ENCODE data around the gene PCBP3.
"Not testable (repeated sequence)": the region's sequence is repeated elsewhere in the genome, so short reads cannot be mapped to it uniquely, and the experiment has no call there.

Gene PCBP3

DNA sequence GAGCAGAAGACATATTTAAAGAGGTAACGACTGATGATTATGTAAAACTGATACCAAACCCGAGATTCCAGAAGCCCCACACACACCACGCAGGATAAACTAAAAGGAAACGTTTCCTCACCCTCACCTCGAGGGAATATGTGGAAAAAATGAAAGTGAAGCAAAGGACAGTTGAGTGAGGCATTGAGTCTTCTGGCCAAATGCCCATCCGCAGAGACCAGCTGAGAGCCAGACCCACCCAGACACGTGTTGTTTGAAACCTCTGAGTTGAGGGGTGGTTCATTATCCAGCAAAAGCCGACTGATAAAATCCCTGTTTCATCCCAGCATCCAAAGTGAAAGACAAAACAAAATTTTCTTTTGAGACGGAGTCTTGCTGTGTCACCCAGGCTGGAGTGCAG is 29.6 kb upstream of the PCBP3 start:
- ATAC-seq = no peak

DNA sequence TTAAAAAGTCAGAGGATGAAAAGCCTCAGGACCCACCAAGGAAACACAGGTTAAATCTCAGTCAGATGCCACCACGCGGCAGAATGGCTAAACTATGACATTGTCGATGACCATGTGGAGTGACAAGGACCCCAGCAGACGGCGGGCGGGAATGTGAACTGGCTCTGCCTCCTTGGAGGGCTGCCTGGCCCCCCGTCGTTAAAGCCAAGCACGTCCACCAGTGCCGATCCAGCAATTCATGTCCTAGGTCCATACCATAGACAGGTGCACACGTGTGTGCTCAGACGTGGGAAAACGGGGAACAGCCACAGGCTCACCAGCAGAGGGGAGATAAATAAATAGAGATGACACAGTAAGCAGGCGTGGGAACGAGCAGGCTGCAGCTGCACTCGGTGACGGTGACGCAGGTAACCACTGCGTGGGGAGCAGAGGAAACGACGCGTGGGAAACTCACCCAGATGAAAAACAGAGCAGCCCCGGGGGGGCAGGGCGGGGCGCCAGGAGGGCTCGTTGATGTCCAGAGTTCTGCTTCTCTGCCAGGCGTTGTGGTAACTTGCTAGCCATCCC is 28.3 kb upstream of the PCBP3 start:
- peak; percentile 97 to 98 for ATAC-seq

DNA sequence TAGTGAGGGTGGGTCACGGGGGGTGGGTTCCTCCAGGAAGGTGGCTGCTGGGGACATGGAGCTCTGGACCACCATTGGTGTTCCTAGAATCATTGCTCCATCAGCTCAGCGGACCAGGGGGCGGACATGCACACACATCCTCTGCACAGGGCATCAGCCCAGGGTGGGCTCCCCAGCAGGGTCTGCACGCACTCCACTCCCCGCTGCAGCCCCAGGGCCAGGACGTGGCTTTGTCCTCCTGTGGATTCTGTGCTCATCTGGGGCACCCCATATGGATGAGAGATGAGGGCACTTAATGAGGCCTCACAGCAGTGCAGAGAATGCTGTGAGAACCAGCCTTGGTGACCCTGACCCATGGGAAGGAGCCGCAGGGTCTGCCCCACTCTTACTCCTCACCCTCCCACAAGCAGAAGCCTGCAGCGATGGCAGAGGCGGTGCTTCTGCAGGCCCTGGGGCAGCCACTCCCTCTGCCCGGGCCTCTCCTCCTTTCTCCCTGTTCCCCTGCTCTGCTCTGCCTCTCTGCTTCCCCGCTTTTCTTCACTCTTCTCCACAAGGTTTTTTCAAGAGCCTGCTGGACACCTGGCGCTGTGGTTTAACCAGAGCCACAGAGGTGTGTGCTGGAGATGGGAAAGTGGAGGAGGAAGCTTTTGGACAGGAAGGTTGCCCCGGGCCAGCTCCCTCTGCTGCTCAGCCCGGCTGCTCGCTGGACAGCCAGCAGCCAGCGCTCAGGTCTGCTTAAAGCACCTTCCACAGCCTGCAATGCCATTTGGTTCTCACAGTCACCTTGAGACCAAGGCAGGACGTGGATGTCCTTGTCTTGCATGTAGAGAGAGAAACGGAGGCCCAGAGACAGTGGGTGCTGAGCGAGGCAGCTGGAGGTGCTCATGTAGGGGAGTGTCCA is 26.3 kb upstream of the PCBP3 start:
- no peak for ATAC-seq

DNA sequence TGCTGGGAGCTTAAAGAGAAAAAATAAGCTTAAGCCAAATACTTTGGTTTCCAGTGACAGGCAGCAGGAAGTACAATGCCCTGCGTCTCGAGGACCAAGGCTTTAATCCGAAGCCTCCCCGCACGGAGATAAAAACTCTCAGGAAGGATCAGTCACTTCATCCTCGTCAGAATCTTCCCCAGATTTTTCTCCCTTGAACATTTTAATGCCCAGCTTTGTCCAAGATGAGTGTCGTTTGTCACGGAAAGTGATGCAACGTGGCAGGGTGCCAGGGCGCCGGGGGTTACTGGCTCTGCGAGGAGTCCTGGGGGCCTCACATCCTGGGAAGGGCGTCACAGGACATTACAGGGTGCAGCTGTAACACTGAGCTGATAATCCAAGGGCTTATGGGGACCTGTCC is 25.2 kb upstream of the PCBP3 start:
- ATAC-seq = no peak

DNA sequence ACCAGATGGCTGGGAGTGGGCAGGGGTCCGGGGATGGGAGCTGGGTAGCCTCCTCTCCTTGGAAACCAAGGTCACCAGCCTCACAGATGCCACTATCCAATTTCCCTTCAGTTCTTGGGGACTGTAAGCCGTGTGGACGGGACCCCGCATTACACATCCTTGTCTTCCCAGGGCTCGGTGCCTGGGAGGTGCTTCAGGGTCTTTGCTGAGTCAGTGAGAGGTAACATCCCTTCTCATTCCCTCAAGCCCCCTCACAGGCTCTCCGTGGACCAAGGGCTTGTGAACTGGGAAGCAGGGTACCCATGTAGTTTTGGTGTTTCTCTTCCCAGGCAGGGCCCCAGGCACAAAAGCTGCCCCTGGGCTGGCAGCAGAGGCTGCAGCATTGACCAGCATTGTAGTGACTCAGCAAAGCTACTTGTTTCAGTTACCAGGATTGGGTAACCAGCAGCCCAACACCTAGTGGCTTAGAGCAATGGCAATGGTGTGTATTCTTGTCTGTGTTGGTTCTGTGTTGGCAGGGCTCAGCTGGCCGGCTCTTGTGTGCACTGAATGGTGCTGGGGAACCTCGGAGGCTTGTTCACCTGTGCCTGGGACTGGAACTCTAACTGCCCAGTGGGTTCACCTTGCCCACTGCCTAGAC is 24.6 kb upstream of the PCBP3 start:
- ATAC-seq = no peak

DNA sequence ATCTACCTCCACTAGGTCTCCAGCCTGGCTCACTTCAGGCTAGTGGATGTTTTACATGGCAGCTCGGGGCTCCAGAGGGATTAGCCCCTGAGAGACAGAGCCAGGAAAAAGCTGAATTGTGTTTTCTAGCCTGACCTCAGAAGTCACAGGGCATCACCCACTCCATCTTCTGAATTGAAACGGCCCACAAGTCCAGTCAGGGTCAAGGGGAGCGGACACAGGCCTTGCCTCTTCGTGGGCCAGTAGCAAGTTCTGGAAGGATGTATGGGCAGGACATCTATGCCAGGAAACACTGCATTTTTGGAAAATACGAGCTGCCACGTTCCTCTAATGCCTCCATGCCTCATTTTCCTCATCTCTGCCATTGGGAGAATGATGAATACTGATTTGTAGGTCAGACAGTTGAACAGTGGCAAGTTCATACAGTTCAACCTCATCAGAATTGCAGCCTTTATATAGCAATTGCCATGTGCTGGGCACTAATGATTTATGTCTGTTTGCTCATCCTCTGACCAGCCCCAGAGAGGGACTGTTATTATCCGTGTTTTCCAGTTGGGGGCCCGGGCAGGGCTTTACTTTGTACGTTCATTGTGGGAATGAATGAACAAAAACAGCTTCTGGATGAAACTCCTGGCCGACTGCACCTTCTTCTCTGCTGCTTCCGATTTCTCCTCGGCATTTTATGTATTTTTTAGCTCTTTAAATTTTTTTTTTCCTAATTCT is 23.2 kb upstream of the PCBP3 start:
- ATAC-seq = no peak

DNA sequence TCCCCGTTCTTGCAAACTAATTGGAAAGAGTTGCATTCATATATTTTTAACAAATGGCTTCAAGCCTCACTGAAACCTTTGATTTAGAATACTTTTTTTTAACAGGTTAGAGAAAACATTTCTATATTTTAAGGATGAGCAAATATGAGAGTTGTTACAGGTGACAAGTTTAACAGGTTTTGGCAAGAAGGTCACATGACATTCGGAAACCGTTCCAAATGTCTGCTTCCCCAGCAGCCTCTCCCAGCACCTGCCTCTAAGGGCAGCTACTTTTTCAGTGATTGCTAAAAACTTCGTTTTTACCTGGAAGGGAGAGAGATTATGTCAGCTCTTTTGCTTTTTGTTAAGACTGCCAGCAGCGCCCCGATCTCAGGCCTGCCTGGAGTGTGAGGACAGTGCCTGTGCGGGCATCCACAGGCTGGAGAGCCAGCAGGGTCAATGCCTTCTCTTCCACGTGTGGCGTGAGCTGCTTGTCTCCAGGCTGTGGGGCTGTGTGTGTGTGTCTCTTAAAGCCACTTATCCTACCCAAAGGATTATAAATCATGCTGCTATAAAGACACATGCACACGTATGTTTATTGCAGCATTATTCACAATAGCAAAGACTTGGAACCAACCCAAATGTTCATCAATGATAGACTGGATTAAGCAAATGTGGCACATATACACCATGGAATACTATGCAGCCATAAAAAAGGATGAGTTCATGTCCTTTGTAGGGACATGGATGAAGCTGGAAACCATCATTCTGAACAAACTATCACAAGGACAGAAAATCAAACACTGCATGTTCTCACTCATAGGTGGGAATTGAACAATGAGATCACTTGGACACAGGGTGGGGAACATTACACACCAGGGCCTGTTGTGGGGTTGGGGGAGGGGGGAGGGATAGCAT is 21.8 kb upstream of the PCBP3 start:
- ATAC-seq = not testable (repeated sequence)

DNA sequence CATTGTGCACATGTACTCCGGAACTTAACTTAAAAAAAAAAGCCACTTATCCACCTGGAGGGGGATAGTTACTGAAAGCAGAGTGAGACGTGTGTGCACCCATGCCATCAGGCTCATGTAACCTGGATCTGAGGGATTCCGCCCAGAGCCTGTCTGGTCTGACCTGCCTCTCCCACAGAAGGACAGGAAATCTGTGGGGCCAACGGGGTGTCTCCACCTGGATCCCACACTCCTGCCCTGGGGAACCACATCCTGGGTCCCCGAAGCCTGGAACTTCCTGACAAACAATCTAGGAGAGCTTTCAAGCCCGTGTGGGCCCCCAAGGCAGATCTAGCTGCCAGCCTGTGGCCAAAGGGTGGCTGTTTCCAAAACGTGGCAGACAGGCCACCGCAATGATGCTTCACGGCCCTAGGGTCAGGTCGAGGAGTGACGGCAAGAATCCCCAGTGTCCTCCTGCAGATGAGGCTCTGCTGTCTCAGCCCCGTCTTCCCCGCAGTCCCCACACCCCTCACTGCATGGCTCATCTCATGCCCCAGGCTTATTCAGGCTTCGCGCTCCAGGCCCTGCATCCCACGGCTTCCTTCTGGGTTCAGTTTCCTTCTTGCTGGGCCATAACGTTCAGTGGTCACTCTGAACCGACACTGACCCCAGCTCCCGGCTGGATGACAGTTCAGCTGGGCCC is 21.0 kb upstream of the PCBP3 start:
- ATAC-seq = no peak

DNA sequence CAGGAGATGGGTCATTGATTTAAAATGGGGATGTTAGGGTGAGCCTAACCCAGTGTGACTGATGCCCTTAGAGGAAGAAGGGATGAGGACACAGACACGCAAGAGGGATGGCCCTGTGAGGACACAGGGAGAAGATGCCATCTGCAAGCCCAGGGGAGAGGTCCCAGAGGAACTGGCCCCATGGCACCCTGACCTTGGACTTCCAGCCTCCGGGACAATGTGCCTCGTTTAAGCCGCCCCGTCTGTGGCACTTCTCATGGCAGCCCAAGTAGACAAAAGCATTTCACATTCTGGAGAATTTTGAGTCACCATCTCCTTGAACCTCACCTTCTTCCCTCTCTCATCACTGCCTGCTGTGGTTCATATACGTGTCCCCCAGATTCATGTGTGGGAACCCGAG is 20.1 kb upstream of the PCBP3 start:
- ATAC-seq = no peak

DNA sequence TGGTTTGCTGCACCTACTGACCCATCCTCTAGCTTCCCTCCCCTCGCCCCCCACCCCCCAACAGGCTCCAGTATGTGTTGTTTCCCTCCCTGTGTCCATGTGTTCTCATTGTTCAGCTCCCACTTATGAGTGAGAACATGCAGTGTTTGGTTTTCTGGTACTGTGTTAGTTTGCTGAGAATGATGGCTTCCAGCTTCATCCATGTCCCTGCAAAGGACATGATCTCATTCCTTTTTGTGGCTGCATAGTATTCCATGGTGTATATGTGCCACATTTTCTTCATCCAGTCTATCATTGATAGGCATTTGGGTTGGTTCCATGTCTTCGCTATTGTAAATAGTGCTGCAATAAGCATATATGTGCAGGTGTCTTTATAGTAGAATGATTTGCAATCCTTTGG is 17.4 kb upstream of the PCBP3 start:
- not testable (repeated sequence) for ATAC-seq

DNA sequence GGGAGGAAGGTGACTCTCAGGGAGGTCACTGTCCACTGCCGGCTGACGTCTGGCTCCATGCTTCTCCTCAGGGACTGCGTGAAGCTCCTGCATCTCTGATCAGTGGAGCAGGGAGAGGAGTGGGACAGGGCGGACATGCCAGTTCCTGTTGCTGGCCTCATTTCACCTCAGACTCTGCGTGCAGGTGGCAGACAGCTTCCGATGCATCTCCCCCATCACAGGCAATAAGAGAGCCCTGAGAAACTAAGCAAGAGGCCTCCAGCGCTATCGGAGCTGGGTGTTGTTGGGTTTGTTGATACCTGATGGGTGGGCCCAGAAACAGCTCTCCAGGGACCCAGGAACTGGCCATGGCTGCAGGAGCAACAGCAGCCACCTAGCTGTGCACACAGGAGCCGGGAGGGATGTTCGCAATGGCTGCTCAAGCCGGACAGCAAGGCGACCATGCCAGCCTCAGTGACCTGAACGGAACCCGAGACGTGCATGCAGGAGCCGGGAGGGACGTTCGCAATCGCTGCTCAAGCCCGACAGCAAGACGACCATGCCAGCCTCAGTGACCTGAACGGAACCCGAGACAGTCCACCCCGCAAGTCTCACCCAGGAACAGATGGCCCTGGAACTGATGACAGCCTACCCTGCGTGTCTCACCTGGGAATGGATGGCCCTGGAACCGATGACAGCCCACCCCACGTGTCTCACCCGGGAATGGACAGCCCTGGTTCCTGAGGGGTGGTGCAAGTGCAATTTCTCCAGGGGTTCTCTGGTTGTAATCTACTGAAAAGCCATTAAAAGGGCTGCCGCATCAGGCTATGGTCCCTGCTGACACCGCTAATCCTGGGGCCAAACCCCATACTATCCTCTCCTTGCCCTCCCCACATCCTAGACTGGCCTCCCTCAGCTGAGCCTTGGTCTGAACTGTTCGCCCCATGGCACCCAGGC is 14.2 kb upstream of the PCBP3 start:
- ATAC-seq = no peak

DNA sequence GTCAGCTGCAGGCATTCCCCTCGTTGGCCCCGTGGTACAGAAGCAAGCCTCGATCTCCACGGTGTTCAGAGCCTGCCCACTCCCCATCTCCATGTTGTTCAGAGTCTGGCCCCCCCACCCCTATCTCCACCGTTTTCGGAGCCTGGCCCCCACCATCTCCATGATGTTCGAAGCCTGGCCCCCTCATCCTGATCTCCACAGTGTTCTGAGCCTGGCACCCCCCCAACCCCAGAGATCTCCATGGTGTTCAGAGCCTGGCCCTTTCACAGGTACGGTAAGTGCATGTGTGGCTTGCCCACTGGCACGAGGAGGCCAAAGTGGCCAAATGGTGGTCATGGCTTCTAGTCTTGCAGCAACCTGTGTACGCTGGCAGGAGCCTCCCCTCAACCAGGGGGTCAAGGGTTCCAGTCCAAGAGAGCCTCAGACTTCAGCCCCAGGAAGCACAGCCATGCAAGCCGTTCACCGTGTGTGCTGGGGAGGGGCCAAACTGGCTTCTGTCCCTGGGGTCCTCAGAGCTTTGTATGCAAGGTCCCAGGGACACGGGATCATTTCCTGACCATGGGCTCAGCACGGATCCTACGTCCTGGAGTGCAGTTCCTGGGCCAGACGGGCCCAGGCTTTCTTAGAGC is 13.3 kb upstream of the PCBP3 start:
- ATAC-seq = no peak

DNA sequence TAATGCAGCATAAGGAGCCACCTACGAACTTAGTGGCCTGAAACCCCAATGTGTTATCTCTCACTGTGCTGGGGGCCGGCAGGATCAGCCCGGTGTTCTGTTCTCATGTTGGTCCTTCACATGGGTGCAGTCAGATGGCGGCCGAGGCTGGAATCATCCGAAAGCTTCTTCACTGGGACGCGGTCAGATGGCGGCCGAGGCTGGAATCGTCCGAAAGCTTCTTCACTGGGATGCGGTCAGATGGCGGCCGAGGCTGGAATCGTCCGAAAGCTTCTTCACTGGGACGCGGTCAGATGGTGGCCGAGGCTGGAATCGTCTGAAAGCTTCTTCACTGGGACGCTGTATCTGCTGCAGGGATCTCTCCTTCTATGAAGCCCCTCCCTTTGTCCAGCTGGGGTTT is 12.6 kb upstream of the PCBP3 start:
- no peak for ATAC-seq

DNA sequence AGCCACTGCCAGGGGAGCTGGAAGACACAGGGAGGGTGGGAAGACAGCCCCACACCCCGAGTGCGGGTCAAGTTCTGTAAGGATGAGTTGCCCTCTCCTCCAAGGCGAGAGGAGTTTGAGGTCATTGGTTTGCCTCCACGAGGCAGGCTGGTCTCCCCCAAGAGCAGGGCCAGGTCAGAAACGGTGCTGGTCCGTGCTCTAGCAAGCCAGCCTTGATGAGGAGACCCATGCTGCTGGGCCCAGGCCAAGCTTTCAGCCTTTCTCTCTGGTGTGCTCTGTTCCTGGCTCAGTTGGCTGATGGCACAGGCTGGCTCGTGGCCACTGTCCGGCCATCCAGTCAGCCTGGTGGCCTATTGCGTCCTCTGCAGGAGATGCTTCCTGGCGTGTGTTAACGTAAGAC is 12.0 kb upstream of the PCBP3 start:
- ATAC-seq = no peak

DNA sequence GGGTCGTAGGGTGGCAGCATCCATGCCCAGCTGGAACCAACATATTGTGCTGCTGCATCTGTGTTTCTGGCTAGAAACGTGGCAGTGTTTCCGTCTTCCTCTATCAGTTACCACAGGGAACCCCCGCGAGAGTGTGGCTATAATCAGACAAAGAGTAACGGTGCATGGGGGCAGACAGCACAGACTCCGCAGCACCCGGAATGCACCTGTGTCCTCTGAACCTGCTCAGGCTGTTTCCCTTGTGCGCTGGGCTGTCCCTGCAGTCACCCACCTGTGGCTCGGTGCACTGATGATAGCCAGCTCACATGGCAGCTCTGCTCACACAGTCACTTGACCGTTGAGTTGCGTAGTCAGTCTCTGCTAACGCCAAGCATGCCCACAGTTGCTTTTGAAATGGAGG is 11.4 kb upstream of the PCBP3 start:
- peak in 1 of 2 donors; percentile 35 for ATAC-seq

DNA sequence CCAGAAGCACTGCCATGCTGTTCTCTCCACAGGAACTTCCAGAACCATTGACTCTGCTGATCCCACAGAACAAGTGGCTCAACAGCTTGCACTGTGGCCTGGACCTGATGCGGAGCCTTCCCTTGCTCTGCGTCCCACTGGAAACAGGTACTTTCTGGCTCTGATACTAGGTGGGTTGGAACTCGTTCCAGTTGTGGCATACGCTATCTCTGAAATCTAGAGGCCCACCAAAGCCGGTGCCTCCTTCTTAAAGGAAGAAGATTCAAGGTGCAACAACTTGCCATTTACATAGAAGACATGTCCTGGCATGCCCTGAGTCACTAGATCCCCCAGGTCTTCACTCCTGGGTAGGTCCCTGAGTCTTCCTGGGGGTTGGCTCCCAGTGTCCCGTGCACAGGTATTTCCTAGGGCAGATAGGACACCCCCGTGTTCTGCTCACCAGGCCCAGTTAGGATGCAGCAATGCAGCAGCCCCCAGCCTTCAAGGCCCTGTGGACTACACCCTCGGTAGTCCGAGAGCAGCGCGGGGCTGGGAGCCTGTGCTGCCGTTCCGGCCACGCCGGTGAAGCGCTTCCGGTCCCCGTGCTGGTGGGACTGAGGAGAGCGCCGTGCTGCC is 10.8 kb upstream of the PCBP3 start:
- ATAC-seq = no peak

DNA sequence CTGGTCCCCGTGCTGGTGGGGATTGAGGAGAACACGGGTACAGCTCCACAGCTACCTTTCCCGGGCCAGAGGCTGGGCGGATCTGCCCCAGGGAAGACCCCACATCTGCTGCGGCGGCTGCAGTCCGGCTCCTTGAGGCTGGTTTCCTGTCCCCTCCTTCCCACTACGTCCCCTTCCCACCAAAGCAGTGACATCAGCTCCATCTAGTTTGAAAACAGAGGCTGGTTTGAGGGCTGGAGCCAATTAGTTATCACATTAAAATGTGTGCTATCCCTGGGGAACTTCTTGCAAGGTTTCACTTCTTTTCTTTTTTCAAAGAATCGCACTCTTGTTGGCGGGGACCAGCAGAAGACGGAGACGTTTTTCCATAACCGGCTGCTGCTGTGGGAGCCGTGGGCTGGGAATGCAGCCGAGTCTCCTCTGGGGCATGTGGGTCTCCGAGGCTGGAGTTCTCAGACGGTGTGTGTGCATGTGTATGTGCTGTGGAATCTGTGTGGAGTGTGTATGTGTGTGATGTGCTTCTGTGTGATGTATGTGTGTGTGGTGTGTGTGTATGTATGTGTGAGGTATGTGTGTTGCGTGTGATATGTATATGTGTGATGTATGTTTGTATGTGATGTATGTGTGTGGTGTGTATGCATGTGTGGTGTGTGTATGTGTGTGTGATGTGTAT is 8.9 kb upstream of the PCBP3 start:
- ATAC-seq = no peak

DNA sequence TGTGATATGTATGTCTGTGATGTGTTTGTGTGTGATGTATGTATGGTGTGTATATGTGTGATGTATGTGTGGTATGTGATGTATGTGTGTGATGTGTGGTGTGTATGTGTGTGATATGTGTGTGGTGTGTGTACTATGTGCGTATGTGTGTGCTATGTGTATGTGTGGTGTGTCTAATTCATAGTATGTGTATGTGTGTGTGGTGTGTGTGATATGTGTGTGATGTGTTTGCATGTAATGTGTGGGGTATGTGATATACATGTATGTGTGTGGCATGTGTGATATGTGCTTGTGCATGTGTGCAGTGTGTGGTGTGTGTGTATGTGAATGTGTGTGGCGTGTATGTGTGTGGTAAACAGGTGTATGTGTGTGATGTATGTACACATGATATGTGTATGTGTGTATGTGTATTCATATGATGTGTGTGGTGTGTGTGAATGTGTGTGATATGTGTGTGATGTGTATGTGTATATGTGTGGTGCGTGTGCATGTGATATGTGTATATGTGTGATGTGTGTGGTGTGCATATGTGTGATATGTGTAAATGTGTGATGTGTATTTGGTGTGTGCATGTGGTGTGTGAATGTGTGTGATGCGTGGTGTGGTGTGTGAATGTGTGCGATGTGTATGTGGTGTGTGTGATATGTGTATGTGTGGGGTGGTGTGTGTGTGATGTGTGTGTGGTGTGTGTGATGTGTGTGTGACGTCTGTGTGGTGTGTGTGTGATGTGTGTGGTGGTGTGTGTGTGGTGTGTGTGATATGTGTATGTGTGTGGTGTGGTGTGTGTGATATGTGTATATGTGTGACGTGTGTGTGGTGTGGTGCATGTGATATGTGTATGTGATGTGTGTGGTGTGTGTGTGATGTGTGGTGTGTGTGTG is 8.0 kb upstream of the PCBP3 start:
- ATAC-seq = no peak
